CD14-positive monocyte (primary cell): ENCODE data around the gene ADAMTS3. TPM values are rescaled to one million over a fixed set of nuclear protein-coding genes. Genes with fewer than 3 reads are reported as not detected.

Source experiments
- DNase-seq, 3 donors: peaks; one replicate each; pipeline ENCODE4 v3.0.0-alpha.2; 2011 to 2022
- H2AFZ ChIP-seq: 2 replicates; pipeline ENCODE4 v1.6.0; 2012; ENCODE audit warnings: mild to moderate bottlenecking, low read depth, low read length, inconsistent platforms; ENCODE audit not compliant: insufficient read depth, poor library complexity, severe bottlenecking
- H3K27ac ChIP-seq, 2 donors: 1 replicate in 1 of 2; 2 replicates in 1 of 2; pipeline ENCODE4 v1.5.1; 2012 to 2013; ENCODE audit warnings: low read length in 2 of 2, control low read depth in 1 of 2, inconsistent platforms in 1 of 2, low read depth in 1 of 2, mild to moderate bottlenecking in 1 of 2
- H3K27me3 ChIP-seq, 2 donors: one replicate each; pipeline versions ENCODE4 v1.6.0 to v1.6.1; 2011 to 2013; ENCODE audit warnings: low read length in 2 of 2; ENCODE audit not compliant: control insufficient read depth in 2 of 2, insufficient read depth in 2 of 2
- H3K36me3 ChIP-seq, 2 donors: replicated peaks in 1 of 2; 1 replicate in 1 of 2; 2 replicates in 1 of 2; pipeline versions ENCODE4 v1.5.1 to v1.6.1; 2012 to 2013; ENCODE audit warnings: low read length in 2 of 2, control low read depth in 1 of 2, inconsistent platforms in 1 of 2, mild to moderate bottlenecking in 1 of 2; ENCODE audit not compliant: insufficient read depth in 2 of 2, control insufficient read depth in 1 of 2
- H3K4me1 ChIP-seq, 2 donors: 1 replicate in 1 of 2; 2 replicates in 1 of 2; pipeline versions ENCODE4 v1.5.1 to v1.6.1; 2012 to 2013; ENCODE audit warnings: low read length in 2 of 2, control low read depth in 1 of 2, inconsistent platforms in 1 of 2, mild to moderate bottlenecking in 1 of 2, moderate library complexity in 1 of 2; ENCODE audit not compliant: insufficient read depth in 2 of 2, control insufficient read depth in 1 of 2
- H3K4me2 ChIP-seq: replicated peaks from 2 replicates; pipeline ENCODE3; 2012; ENCODE audit warnings: low read length, moderate library complexity, mild to moderate bottlenecking; ENCODE audit not compliant: poor library complexity, severe bottlenecking; ENCODE audit errors: extremely low read depth
- H3K4me3 ChIP-seq, 3 experiments: fragments of 200-600 bp in 1 of 3; sonication (generic) in 1 of 3; replicated peaks in 1 of 3; 1 replicate in 2 of 3; 2 replicates in 1 of 3; pipeline ENCODE4 v1.5.1; 2011 to 2013; ENCODE audit warnings: low read length in 3 of 3, mild to moderate bottlenecking in 3 of 3, control low read depth in 2 of 3, low read depth in 2 of 3, inconsistent platforms in 1 of 3, moderate library complexity in 1 of 3
- H3K79me2 ChIP-seq: 2 replicates; pipeline ENCODE4 v1.6.0; 2012; ENCODE audit warnings: mild to moderate bottlenecking, control low read depth, inconsistent platforms, low read length, moderate library complexity; ENCODE audit not compliant: insufficient read depth
- H3K9ac ChIP-seq: 2 replicates; pipeline ENCODE4 v1.6.0; 2017; ENCODE audit warnings: low read length, mild to moderate bottlenecking; ENCODE audit not compliant: insufficient read depth, poor library complexity, severe bottlenecking
- H3K9me3 ChIP-seq, 2 donors: replicated peaks in 1 of 2; 1 replicate in 1 of 2; 2 replicates in 1 of 2; pipeline versions ENCODE4 v1.5.1 to v1.6.1; 2012 to 2013; ENCODE audit warnings: low read length in 2 of 2, control low read depth in 1 of 2; ENCODE audit not compliant: control insufficient read depth in 1 of 2, insufficient read depth in 1 of 2
- H4K20me1 ChIP-seq: 2 replicates; pipeline ENCODE4 v1.6.0; 2012; ENCODE audit warnings: mild to moderate bottlenecking, low read length, control low read depth, moderate library complexity; ENCODE audit not compliant: insufficient read depth
- H3K27ac Mint-ChIP-seq, 7 donors: one replicate each; pipeline ENCODE4 v1.8.0; 2020; ENCODE audit warnings: mild to moderate bottlenecking in 7 of 7, mixed read lengths in 7 of 7, moderate library complexity in 6 of 7, inconsistent platforms in 2 of 7
- H3K27me3 Mint-ChIP-seq, 3 donors: one replicate each; pipeline ENCODE4 v1.8.0; 2021 to 2022; ENCODE audit warnings: low read depth in 3 of 3, mild to moderate bottlenecking in 3 of 3, mixed read lengths in 3 of 3, moderate library complexity in 3 of 3, inconsistent platforms in 1 of 3
- H3K36me3 Mint-ChIP-seq, 2 donors: one replicate each; pipeline ENCODE4 v1.8.0; 2020; ENCODE audit warnings: mixed read lengths in 2 of 2, inconsistent platforms in 1 of 2, mild to moderate bottlenecking in 1 of 2
- H3K4me1 Mint-ChIP-seq: one replicate; pipeline ENCODE4 v1.8.0; 2020; ENCODE audit warnings: mild to moderate bottlenecking, mixed read lengths
- H3K4me3 Mint-ChIP-seq, 2 donors: one replicate each; pipeline ENCODE4 v1.8.0; 2020; ENCODE audit warnings: mild to moderate bottlenecking in 2 of 2, mixed read lengths in 2 of 2, moderate library complexity in 1 of 2
- H3K9me3 Mint-ChIP-seq, 7 donors: one replicate each; pipeline ENCODE4 v1.8.0; 2020 to 2022; ENCODE audit warnings: mixed read lengths in 7 of 7, mild to moderate bottlenecking in 6 of 7, moderate library complexity in 6 of 7, inconsistent platforms in 2 of 7
- CTCF ChIP-seq: fragments of 200-600 bp; IDR thresholded peaks from one replicate; pipeline ENCODE4 v1.8.0; 2022; ENCODE audit warnings: antibody characterized with exemption, mild to moderate bottlenecking
- WGBS: methylation state at CpG from one replicate; pipeline ENCODE4 v1.1.5; 2013; ENCODE audit warnings: missing lambda C conversion rate; ENCODE audit not compliant: insufficient coverage; 5-methylcytosine and 5-hydroxymethylcytosine counted together
- intact Hi-C, 2 donors: fragments of 100-400 bp; cut with micrococcal nuclease; formaldehyde crosslinking; loops; one replicate each; pipeline versions ENCODE4 v1.15.0 to v1.15.1; 2023
- polyA plus RNA-seq, 3 donors: library from polyadenylated mRNA; depleted of rRNA in 1 of 3; unstranded in 2 of 3; stranded (reverse) in 1 of 3; fragments of 300-500 nt in 2 of 3; fragments of >200 nt in 1 of 3; fragmentation: Illumina TruSeq in 2 of 3; gene quantifications; 1 replicate in 2 of 3; 2 replicates in 1 of 3; pipeline ENCODE4 v1.2.3, GENCODE V29; 2012 to 2021

The ADAMTS3 gene
- polyA plus RNA-seq, 3 donors, result not detected

- H3K27ac Mint-ChIP-seq, result no peak overlapping the region
- no CpG with 5 or more reads among the region's 3 CpGs for WGBS
- no peak overlapping the region for H3K4me2 ChIP-seq
- H3K79me2 ChIP-seq, result no peaks in the 10 kb centered on the region
- no peak overlapping the region for H3K4me3 ChIP-seq
- intact Hi-C loops, result no loop called here
- H3K9me3 ChIP-seq, result no peaks in the 10 kb centered on the region
- H3K27me3 ChIP-seq, result no peaks in the 10 kb centered on the region
- no peaks in the 10 kb centered on the region for H3K4me1 Mint-ChIP-seq
- H3K36me3 ChIP-seq, result no peaks in the 10 kb centered on the region
- no peaks in the 10 kb centered on the region for H3K4me1 ChIP-seq
- H3K9ac ChIP-seq, result no peak overlapping the region
- no peaks in the 10 kb centered on the region for H3K27me3 Mint-ChIP-seq
- TF ChIP-seq CTCF, result no peak
- no peak overlapping the region for H2AFZ ChIP-seq
- H3K27ac ChIP-seq, result no peak overlapping the region
- peaks cover 0 to 7% (median 3%) of the 10 kb centered on the region in 7 donors for H3K9me3 Mint-ChIP-seq
- H3K36me3 Mint-ChIP-seq, result no peaks in the 10 kb centered on the region
- DNase-seq, result no peak
- H4K20me1 ChIP-seq, result no peaks in the 10 kb centered on the region
- H3K4me3 Mint-ChIP-seq, result no peak overlapping the region
Measured at GRCh38 chr4:72274251-72274650, 294.8 kb downstream of the ADAMTS3 start.

- Histone ChIP-seq H3K9ac (no peak overlapping the region), H3K4me2 (no peak overlapping the region), H3K9me3 (peaks cover 4 to 11% of the 10 kb centered on the region in 2 donors), H3K4me3 (no peak overlapping the region), H4K20me1 (no peaks in the 10 kb centered on the region), H3K27me3 (no peaks in the 10 kb centered on the region), H3K27ac (no peak overlapping the region), H3K4me1 (no peaks in the 10 kb centered on the region), H2AFZ (no peak overlapping the region), H3K79me2 (no peaks in the 10 kb centered on the region), H3K36me3 (no peaks in the 10 kb centered on the region)
- peaks cover 0 to 4% (median 1%) of the 10 kb centered on the region in 3 donors for H3K27me3 Mint-ChIP-seq
- no peak for DNase-seq
- intact Hi-C loops, result no loop called here
- H3K4me1 Mint-ChIP-seq, result no peaks in the 10 kb centered on the region
- TF ChIP-seq CTCF, result no peak
- peaks cover 5 to 14% (median 8%) of the 10 kb centered on the region in 7 donors for H3K9me3 Mint-ChIP-seq
- H3K36me3 Mint-ChIP-seq, result no peaks in the 10 kb centered on the region
- WGBS, result 70% methylated on average over 1 of the region's 1 CpG
- H3K4me3 Mint-ChIP-seq, result no peak overlapping the region
- no peak overlapping the region for H3K27ac Mint-ChIP-seq
Measured at GRCh38 chr4:72255269-72255668, 313.8 kb downstream of the ADAMTS3 start.
